K562 (cell line): Measurements from ENCODE around the gene ADRA2B.

Source experiments
- BACH1 ChIP-seq: fragments of 200-800 bp; sonication (Bioruptor generic); IDR thresholded peaks from 2 replicates; pipeline ENCODE4 v1.6.1; 2016; ENCODE audit warnings: missing genetic modification characterization, missing compliant biosample characterization
- CTCF ChIP-seq, 3 experiments: IDR thresholded peaks in 2 of 3; conservative IDR thresholded peaks in 1 of 3; 2 replicates each; pipeline ENCODE4 v1.5.1; 2011 to 2012; ENCODE audit warnings: low read length in 3 of 3, mild to moderate bottlenecking in 3 of 3, control low read depth in 2 of 3, improper control_type of control experiment in 1 of 3, inconsistent platforms in 1 of 3, low read depth in 1 of 3, mixed read lengths in 1 of 3, moderate library complexity in 1 of 3; ENCODE audit not compliant: insufficient read depth in 2 of 3
- NUFIP1 ChIP-seq: fragments of 450-650 bp; IDR thresholded peaks from 2 replicates; pipeline ENCODE4 v1.6.1; 2018; ENCODE audit not compliant: partially characterized antibody
- PBX2 ChIP-seq, 2 experiments: IDR thresholded peaks in 1 of 2; conservative IDR thresholded peaks in 1 of 2; 2 replicates each; pipeline ENCODE4 v1.6.1; 2016; ENCODE audit warnings: low read depth in 2 of 2, mild to moderate bottlenecking in 1 of 2, missing compliant biosample characterization in 1 of 2, missing genetic modification characterization in 1 of 2, moderate library complexity in 1 of 2
- SMC3 ChIP-seq: conservative IDR thresholded peaks from 2 replicates; pipeline ENCODE4 v1.6.1; 2011; ENCODE audit warnings: low read depth, low read length, improper control_type of control experiment; ENCODE audit not compliant: insufficient read depth
- SPI1 ChIP-seq: IDR thresholded peaks from 2 replicates; pipeline ENCODE4 v1.6.1; 2011; ENCODE audit warnings: low read depth, low read length, control low read depth, borderline replicate concordance
- TBL1XR1 ChIP-seq, 2 experiments: IDR thresholded peaks; 2 replicates each; pipeline ENCODE4 v1.6.1; 2012; ENCODE audit warnings: improper control_type of control experiment in 2 of 2, low read length in 2 of 2, mild to moderate bottlenecking in 1 of 2
- TBP ChIP-seq: optimal IDR thresholded peaks from 2 replicates; pipeline ENCODE3; 2011; ENCODE audit warnings: low read depth, low read length, improper control_type of control experiment
- YY1 ChIP-seq, 3 experiments: IDR thresholded peaks; 2 replicates each; pipeline ENCODE4 v1.6.1; 2011; ENCODE audit warnings: low read length in 2 of 3, mild to moderate bottlenecking in 2 of 3, moderate library complexity in 2 of 3, borderline replicate concordance in 1 of 3, control low read depth in 1 of 3, low read depth in 1 of 3; ENCODE audit not compliant: insufficient read depth in 3 of 3, insufficient replicate concordance in 2 of 3, control insufficient read depth in 1 of 3, insufficient read length in 1 of 3; ENCODE audit errors: extremely low read depth in 1 of 3
- ZFX ChIP-seq: sonication (generic); formaldehyde crosslinking; IDR thresholded peaks from 2 replicates; pipeline ENCODE4 v1.8.0; 2022; ENCODE audit warnings: mild to moderate bottlenecking, missing genetic modification reagents, moderate library complexity
- ZNF133 ChIP-seq: fragments of 250-450 bp; sonication (Bioruptor Pico); IDR thresholded peaks from 2 replicates; pipeline ENCODE4 v1.4.0; 2020; ENCODE audit warnings: mild to moderate bottlenecking

- TF ChIP-seq CTCF (IDR thresholded peaks at IDR 0.05 in 2 of 3, conservative IDR thresholded peaks at IDR 0.05 in 1 of 3; ENCODE audit: insufficient read depth in 2 of 3, low read depth in 1 of 3, low read length in 3 of 3) (no peak), BACH1 (no peak), PBX2 (CRISPR knock-in tag; IDR thresholded peaks at IDR 0.05; ENCODE audit: low read depth) (no peak), PBX2 (tag; conservative IDR thresholded peaks at IDR 0.05; ENCODE audit: low read depth) (no peak), YY1 (IDR thresholded peaks at IDR 0.05; ENCODE audit: borderline replicate concordance in 1 of 3, control insufficient read depth in 1 of 3, extremely low read depth in 1 of 3, insufficient read depth in 3 of 3, insufficient read length in 1 of 3, insufficient replicate concordance in 2 of 3, low read depth in 1 of 3, low read length in 2 of 3) (no peak), TBP (no peak), SPI1 (no peak), ZFX (no peak), TBL1XR1 (IDR thresholded peaks at IDR 0.05; ENCODE audit: low read length in 2 of 2) (no peak), SMC3 (no peak), ZNF133 (CRISPR knock-in tag) (no peak), NUFIP1 (no peak)
Observed at GRCh38 chr2:96137321-96138178, 21.2 kb upstream of the ADRA2B start.
